Progenitor cell of endocrine pancreas (in vitro differentiated cells): ENCODE results near the gene CFAP100. TPM values are rescaled to one million over a fixed set of nuclear protein-coding genes. Genes with fewer than 3 reads are reported as not detected.

ENCODE experiments used
- DNase-seq: peaks from one replicate; pipeline ENCODE4 v3.0.0; 2021; ENCODE audit warnings: low spot score; ENCODE audit not compliant: unreplicated experiment
- H3K27ac Mint-ChIP-seq: 2 replicates; pipeline ENCODE4 v1.8.0; 2021; ENCODE audit warnings: mild to moderate bottlenecking, moderate library complexity, mixed read lengths
- H3K27me3 Mint-ChIP-seq: 2 replicates; pipeline ENCODE4 v1.8.0; 2021; ENCODE audit warnings: mixed read lengths
- H3K36me3 Mint-ChIP-seq: 2 replicates; pipeline ENCODE4 v1.8.0; 2022; ENCODE audit warnings: mixed read lengths; ENCODE audit not compliant: insufficient read depth
- H3K4me1 Mint-ChIP-seq: 2 replicates; pipeline ENCODE4 v1.8.0; 2021; ENCODE audit warnings: low read depth, mixed read lengths
- H3K4me3 Mint-ChIP-seq: 2 replicates; pipeline ENCODE4 v1.8.0; 2021; ENCODE audit warnings: low read depth, mild to moderate bottlenecking, moderate library complexity, mixed read lengths
- H3K9me3 Mint-ChIP-seq: 2 replicates; pipeline ENCODE4 v1.8.0; 2021; ENCODE audit warnings: low read depth, mixed read lengths
- CTCF ChIP-seq: fragments of 200-600 bp; sonication (generic); IDR thresholded peaks from one replicate; pipeline ENCODE4 v1.5.0; 2021; ENCODE audit warnings: antibody characterized with exemption, mild to moderate bottlenecking; ENCODE audit not compliant: unreplicated experiment
- total RNA-seq: library from RNA; stranded (reverse); gene quantifications from 2 replicates; pipeline ENCODE4 v1.2.1, GENCODE V29; 2021

Gene CFAP100
- total RNA-seq, 1 donor from 2014 or later = 0.79 TPM

DNA sequence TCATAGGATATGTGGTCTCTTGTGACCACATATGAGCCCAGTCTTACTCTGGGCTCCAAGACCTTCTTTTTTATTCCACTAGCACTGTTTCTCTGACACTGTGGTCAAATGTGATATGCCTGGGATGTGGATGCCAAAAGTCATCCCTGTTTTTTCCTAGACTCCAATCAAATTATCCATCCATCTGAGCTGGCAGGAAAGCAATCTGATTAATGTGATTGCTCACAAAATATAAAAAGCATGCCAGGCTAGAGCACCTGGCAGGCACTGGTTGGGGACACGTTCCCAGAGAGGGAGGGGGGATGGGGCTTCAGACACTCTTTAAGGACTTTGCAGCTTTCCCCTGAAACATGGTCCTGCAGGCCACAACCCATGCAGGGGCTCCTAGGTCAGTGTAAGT is 3.1 kb upstream of the CFAP100 start:
- Mint-ChIP-seq H3K4me3 (no peak overlapping the region), H3K36me3 (no peaks in the 10 kb centered on the region), H3K27ac (no peak overlapping the region), H3K9me3 (no peaks in the 10 kb centered on the region), H3K27me3 (peaks cover 63% of the 10 kb centered on the region), H3K4me1 (peaks cover 3% of the 10 kb centered on the region)
- DNase-seq = no peak
- TF ChIP-seq CTCF = no peak

DNA sequence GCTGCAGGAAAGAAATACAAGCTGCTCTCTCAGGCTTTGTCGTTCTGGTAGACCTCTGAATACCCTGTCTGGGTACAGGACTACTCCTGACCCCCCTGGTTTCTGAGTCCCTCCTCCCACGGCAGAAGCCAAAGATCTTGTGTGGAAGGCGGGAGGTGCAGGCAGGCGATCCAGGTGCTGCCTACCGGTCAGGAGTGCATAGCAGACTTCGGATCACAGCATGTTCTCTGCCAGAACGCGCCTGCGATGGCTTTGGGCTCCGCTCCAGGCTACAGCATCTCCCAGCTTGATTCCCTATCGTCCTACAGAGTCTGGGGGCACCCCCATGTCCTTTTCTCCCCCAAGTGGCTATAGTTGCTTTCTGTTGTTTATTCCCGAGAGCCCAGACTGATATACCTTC is 2.5 kb upstream of the CFAP100 start:
- H3K27ac Mint-ChIP-seq = no peak overlapping the region
- DNase-seq = no peak
- no peak overlapping the region for H3K4me3 Mint-ChIP-seq
- H3K9me3 Mint-ChIP-seq = no peaks in the 10 kb centered on the region
- H3K27me3 Mint-ChIP-seq = peaks cover 68% of the 10 kb centered on the region
- H3K4me1 Mint-ChIP-seq = peaks cover 3% of the 10 kb centered on the region
- TF ChIP-seq CTCF = no peak
- no peaks in the 10 kb centered on the region for H3K36me3 Mint-ChIP-seq

GRCh38 chr3:126393563-126393962 is 1.1 kb upstream of the CFAP100 start:
- no peak for TF ChIP-seq CTCF
- Mint-ChIP-seq H3K27ac (no peak overlapping the region), H3K4me3 (no peak overlapping the region), H3K27me3 (peaks cover 70% of the 10 kb centered on the region), H3K9me3 (no peaks in the 10 kb centered on the region), H3K4me1 (peaks cover 3% of the 10 kb centered on the region), H3K36me3 (no peaks in the 10 kb centered on the region)
- DNase-seq = no peak

GRCh38 chr3:126394977-126395321 is 240 bp downstream of the CFAP100 start:
- TF ChIP-seq CTCF = peak; percentile 31
- Mint-ChIP-seq H3K9me3 (no peaks in the 10 kb centered on the region), H3K4me1 (no peaks in the 10 kb centered on the region), H3K27me3 (peaks cover 66% of the 10 kb centered on the region), H3K4me3 (peak overlapping the region; percentile 55), H3K36me3 (no peaks in the 10 kb centered on the region), H3K27ac (no peak overlapping the region)
- no peak for DNase-seq

GRCh38 chr3:126395846-126396513 is 1.3 kb downstream of the CFAP100 start:
- H3K4me3 Mint-ChIP-seq = no peak overlapping the region
- H3K27me3 Mint-ChIP-seq = peaks cover 58% of the 10 kb centered on the region
- H3K9me3 Mint-ChIP-seq = no peaks in the 10 kb centered on the region
- no peak overlapping the region for H3K27ac Mint-ChIP-seq
- H3K36me3 Mint-ChIP-seq = no peaks in the 10 kb centered on the region
- DNase-seq = no peak
- no peak for TF ChIP-seq CTCF
- H3K4me1 Mint-ChIP-seq = no peaks in the 10 kb centered on the region
